NCI-H446 (cell line): Measurements from ENCODE around the gene C17orf78.
"Not testable (repeated sequence)": the region's sequence is repeated elsewhere in the genome, so short reads cannot be mapped to it uniquely, and the experiment has no call there.

Experiments
- DNase-seq, 2 experiments: peaks; one replicate each; lab custom pipeline; 2025; lab: John Stamatoyannopoulos, UW

Gene C17orf78

DNA sequence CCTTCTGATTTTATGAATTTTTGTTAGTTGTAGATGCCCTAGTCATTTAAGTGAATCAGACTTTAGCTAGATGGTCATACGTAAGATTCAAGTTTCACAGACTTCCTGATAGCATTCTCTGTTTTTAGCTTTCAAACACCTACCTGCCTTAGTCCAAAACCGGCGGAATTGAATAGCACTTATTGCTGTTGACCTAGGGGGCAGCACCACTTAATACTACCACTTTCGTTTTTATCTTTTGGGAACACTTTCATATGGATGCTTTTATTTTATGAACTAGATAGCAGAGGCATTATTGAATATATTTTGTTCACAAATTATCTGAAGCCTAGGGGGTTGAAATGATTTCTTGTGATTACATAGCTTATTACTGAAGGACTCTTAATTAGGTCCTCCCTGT is 62.4 kb downstream of the C17orf78 start:
- no peak for DNase-seq

DNA sequence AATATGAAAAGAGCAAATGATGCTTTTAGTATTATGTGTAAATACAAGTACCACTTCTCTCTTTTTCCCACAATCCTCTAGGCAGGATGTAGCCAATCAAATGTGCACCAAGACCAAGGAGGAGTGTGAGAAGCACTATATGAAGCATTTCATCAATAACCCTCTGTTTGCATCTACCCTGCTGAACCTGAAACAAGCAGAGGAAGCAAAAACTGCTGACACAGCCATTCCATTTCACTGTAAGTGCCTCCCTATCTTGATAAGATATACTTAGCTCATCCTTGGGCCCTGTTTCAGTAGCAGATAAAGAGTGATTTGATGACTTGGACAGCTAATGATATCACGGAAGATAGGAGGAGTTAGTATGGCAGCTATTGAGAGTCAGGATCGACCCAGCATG is 64.6 kb downstream of the C17orf78 start:
- DNase-seq = no peak

DNA sequence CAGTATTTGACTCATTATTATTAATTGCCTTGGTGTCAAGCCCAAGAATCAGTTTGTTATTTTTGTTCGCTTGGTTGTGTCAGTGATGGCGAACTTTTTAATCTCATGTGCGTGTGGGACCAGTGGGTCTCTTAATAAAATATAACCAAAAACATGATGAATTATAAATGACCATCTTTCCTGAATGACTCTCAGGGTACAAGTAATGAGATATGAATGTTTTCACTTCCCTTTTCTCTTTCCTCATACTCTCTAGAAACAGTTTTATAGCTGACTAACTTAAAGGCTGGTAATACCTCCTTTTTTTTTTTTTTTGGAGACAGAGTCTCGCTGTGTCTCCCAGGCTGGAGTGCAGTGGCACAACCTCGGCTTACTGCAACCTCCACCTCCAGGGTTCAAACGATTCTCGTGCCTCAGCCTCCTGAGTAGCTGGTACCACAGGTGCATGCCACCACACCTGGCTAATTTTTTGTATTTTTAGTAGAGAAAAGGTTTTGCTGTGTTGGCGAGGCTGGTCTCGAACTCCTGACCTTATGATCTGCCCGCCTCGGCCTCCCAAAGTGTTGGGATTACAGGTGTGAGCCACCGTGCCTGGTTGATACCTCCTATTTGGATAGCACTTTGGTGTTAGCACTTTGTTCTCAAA is 65.7 kb downstream of the C17orf78 start:
- not testable (repeated sequence) for DNase-seq
